Sigmoid colon (tissue), 4 donors: ENCODE results near the gene SMTNL2.

Experiments
- CTCF ChIP-seq, 4 experiments: fragments of 450-650 bp in 3 of 4; fragments of 200-600 bp in 1 of 4; IDR thresholded peaks; one replicate each; pipeline ENCODE4 v1.5.1; 2016 to 2019; ENCODE audit warnings: antibody characterized with exemption in 4 of 4, mild to moderate bottlenecking in 3 of 4, moderate library complexity in 2 of 4
- EP300 ChIP-seq, 4 donors: sonication (generic); formaldehyde crosslinking; IDR thresholded peaks; one replicate each; pipeline ENCODE4 v1.6.1; 2017; ENCODE audit warnings: antibody characterized with exemption in 4 of 4
- POLR2A ChIP-seq, 2 donors: fragments of 450-650 bp; IDR thresholded peaks; one replicate each; pipeline ENCODE4 v1.6.1; 2016; ENCODE audit warnings: antibody characterized with exemption in 2 of 2, mild to moderate bottlenecking in 2 of 2, moderate library complexity in 2 of 2

DNA sequence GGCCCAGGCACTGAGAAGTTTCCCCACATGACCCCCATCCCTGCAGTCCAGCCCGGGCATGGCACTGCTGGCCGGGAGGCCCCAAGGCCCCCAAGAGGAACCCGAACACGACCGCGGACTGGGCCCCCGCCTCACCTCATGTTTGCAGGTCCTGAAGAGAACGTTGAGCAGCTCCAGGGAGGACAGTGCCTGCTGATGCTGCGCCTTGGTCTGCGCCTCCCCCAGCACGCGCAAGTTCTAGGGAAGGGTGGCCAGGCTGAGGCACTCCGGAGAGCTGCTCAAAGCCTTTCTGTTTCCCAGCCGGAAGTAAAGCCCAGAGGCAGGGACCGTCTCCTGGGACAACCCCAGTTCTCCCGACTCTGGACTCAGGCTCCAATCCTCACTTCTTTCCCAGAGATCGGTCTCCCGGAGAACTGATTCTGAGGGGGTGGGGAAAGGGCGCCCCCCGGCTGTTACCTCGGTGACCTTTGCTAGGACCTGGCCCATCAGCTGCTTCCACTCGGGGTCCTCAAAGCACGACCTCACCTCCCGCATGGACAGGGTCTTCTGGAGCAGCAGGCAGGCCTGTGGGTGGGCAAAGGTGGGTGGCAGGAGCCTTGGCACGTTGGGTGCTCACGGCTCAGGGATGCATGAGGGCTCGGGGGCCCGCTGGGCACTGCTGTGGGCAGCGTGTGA, 42.9 kb upstream of the SMTNL2 start:
- no peak for TF ChIP-seq EP300 (IDR thresholded peaks at IDR 0.05)
- no peak for TF ChIP-seq CTCF (IDR thresholded peaks at IDR 0.05)
- no peak for TF ChIP-seq POLR2A (IDR thresholded peaks at IDR 0.05)
